Activated CD8-positive, alpha-beta memory T cell treated with anti-CD3 and anti-CD28 coated beads for 1 hour (primary cell): ENCODE results near the gene SMG1.

ENCODE experiments used
- DNase-seq, 2 donors: peaks; one replicate each; pipeline ENCODE4 v3.0.0-alpha.2; 2020; ENCODE audit warnings: low read depth in 1 of 2; ENCODE audit errors: extremely low read depth in 1 of 2

SMG1 gene

GRCh38 chr16:18855196-18855595, 71.0 kb downstream of the SMG1 start:
- DNase-seq, result no peak

- DNase-seq, result no peak
Observed at GRCh38 chr16:18853694-18854093, 72.5 kb downstream of the SMG1 start.

DNA sequence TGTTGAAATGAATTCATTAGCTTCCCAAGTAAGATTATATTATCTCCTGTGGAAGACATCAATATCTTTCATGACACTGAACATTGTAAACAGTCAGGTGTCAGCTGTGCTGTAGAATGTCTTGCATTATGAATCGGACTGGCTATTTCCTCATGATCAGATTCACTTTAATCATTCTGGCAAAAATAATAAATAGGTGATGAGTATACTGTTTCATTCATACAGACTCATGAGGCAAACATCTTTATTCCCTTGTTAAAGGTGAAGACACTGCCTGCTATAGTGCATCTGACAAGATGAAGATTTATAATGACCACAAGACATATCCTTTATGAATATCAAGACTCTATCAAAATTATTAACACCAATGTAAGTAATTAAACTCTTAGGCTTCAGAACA, 73.6 kb downstream of the SMG1 start:
- DNase-seq, result no peak

GRCh38 chr16:18846416-18846815, 79.8 kb downstream of the SMG1 start:
- no peak for DNase-seq

GRCh38 chr16:18842565-18842964, 83.6 kb downstream of the SMG1 start:
- no peak for DNase-seq

- no peak for DNase-seq
Observed at GRCh38 chr16:18841833-18842525, 84.2 kb downstream of the SMG1 start.

GRCh38 chr16:18839555-18839954, 86.7 kb downstream of the SMG1 start:
- DNase-seq, result no peak

DNA sequence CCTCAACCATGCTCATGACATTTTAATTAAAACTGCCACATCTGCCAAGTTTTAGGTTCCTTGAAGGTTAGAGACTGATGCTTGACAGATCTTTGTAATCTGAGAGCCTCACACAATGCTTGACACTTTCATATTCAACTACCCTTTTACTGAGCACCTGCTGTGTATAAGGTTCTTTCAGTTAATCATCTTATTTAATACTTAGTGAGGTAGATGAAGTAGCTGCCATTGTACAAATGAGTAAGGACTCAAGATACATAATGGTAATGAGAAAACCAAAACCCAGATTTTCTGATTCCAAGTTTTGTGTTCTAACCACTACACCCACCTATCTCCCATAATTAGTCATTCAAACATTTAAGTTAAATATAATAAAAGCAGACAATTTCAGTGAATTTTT, 89.5 kb downstream of the SMG1 start:
- DNase-seq, result no peak

DNA sequence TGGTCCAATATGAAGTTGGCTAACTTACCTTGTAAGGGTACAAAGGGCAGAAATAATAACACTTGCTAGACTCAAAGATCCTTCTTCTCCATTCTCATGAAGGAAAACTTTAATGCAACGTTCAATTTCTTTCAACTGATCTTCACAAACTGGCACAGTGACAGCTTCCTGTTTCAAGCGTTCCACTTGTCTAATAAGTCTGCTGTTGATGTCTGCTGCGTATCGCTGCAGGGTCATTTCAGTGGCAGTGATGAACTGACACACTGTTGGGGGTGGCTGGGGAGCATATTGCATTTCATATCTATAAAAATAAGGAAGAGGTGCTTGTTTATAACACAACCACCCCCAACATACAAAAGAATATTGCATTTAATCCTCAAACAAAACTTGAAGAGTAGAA, 91.3 kb downstream of the SMG1 start:
- DNase-seq, result no peak

GRCh38 chr16:18833707-18834505, 92.3 kb downstream of the SMG1 start:
- DNase-seq, result no peak

DNA sequence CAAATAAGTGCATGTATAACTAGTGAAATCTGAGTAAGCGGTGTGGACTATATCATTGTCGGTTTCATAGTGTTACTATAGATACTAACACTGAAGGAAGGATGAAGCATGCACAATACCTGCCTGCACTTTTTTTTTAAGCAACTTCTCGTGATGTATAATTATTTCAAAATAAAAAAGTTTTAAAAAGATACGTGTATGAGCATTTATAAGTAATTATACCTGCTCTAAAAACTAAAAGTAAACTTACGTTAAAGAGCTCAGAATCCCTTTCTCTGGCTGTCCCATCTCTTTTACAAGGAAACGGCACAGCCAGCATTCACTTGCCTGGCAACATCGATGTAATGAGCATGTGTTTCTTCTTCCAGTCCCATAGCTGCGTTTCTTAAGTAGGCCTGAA, 93.6 kb downstream of the SMG1 start:
- DNase-seq, result no peak

DNA sequence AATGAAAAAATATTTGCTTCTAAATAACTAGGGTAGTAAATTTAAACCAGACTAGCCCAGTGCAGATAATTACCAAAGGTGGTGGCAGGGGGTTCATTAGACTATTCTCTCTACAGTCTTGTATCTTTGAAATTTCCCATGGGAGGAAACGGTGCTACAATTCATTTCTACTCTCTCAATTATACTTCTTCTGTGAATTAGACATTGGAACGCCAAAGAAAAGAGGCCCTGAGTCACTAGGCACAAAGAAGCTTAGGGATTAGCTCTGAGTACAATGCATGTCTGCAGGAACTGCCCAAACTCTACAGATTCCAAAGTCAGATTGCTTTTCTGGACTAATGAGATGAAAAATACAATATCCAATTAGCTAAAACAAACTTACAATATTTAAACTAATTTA, 94.2 kb downstream of the SMG1 start:
- no peak for DNase-seq

GRCh38 chr16:18829251-18829650, 97.0 kb downstream of the SMG1 start:
- no peak for DNase-seq

- DNase-seq, result no peak
Observed at GRCh38 chr16:18827890-18828289, 98.3 kb downstream of the SMG1 start.

- DNase-seq, result no peak
Observed at GRCh38 chr16:18816286-18816685, 109.9 kb downstream of the SMG1 start.

GRCh38 chr16:18811925-18812324, 114.3 kb downstream of the SMG1 start:
- no peak for DNase-seq

GRCh38 chr16:18809165-18809564, 117.0 kb downstream of the SMG1 start:
- no peak for DNase-seq

DNA sequence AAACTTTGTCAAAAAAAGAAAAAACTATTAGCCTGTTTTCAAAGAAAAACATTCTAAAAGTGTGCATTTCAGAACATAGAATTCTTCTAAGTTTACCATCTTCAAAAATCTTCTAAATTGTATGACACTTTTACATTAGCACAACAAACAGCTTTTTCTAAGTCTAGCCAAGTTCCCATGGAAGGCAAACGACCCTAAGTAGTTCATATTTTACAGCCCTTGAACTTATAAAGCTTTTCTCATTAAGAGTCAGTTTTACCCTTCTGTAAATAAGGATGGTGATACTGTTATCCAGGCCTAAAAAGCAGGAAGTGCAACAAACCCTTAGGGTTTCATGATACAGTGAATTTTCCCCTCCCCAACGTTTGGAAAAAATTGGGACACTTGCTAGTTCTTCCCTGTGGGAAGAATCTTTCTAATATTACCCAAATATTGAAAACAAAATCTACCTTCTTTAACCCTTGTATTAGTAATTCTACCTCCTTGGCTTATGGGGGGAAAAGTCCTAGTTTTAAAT, 120.9 kb downstream of the SMG1 start:
- DNase-seq, result no peak

DNA sequence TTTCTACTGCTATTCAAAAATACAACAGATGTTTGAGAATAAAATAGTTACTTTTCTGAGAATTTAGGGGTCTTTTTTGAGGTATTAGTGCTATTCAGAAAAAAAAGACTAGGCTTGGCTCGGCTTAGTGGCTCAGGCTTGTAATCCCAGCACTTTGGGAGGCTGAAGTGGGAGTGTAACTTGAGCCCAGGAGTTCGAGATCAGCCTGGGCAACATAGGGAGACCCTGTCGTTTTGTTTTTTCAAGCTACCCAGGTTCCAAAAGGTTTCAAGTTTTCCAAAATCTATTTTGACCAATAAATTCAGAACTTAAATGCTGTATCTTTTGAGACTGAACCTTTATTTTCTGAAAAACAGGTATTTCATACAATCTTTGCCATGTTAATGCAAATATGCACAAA, 121.7 kb downstream of the SMG1 start:
- DNase-seq, result no peak

- DNase-seq, result no peak
Observed at GRCh38 chr16:18803569-18804462, 122.4 kb downstream of the SMG1 start.

GRCh38 chr16:18802767-18803343, 123.4 kb downstream of the SMG1 start:
- no peak for DNase-seq
